ENCODE measurements around the gene CCDC87. TPM values are rescaled to one million over a fixed set of nuclear protein-coding genes. Genes with fewer than 3 reads are reported as not detected.
"Not testable (repeated sequence)": the region's sequence is repeated elsewhere in the genome, so short reads cannot be mapped to it uniquely, and the experiment has no call there.

CCDC87 gene
- total and polyA plus RNA-seq, 2 experiments from 2014 or later, result 0.53 TPM; not detected in 1

DNA sequence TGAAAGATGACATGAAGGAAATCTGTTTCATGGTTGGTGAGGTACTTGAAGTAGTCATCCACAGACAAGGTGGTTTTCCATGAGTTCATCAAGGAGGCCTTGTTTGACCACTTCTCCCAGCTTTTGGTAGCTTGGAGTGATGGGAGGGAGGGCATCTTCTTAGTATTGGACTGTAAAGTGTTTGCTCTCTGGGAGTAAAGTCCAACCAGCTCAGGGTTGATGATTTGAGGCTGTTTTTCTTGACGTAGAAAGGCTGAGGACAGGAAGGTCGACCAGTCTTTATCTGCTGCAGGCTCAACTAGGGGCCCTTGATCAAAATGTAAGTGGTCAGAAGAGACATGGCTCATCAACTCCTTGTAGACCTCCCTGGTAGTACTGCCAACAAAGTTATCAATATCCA lies 1.7 kb downstream of the CCDC87 start:
- WGBS (ENCODE audit: low lambda C conversion rate, missing lambda C conversion rate), result 67% methylated on average over 2 of the region's 2 CpGs
- Histone ChIP-seq H3K4me2 (no peak overlapping the region), H3K27me3 (no peaks in the 10 kb centered on the region), H3K79me2 (peaks cover 27% of the 10 kb centered on the region), H4K20me1 (ENCODE audit: insufficient read depth, poor library complexity, severe bottlenecking) (no peaks in the 10 kb centered on the region), H2AFZ (no peak overlapping the region), H3K27ac (no peak overlapping the region), H3K9me3 (ENCODE audit: low read depth) (no peaks in the 10 kb centered on the region), H3K4me1 (ENCODE audit: insufficient read depth) (peaks cover 15% of the 10 kb centered on the region), H3K9me2 (replicated peaks; ENCODE audit: insufficient read depth) (no peaks in the 10 kb centered on the region), H3K4me3 (no peak overlapping the region), H3K36me3 (replicated peaks; ENCODE audit: insufficient read depth, low read depth) (no peaks in the 10 kb centered on the region)
- DNase-seq (ENCODE audit: low spot score), result no peak
- TF ChIP-seq, protein P1, sequence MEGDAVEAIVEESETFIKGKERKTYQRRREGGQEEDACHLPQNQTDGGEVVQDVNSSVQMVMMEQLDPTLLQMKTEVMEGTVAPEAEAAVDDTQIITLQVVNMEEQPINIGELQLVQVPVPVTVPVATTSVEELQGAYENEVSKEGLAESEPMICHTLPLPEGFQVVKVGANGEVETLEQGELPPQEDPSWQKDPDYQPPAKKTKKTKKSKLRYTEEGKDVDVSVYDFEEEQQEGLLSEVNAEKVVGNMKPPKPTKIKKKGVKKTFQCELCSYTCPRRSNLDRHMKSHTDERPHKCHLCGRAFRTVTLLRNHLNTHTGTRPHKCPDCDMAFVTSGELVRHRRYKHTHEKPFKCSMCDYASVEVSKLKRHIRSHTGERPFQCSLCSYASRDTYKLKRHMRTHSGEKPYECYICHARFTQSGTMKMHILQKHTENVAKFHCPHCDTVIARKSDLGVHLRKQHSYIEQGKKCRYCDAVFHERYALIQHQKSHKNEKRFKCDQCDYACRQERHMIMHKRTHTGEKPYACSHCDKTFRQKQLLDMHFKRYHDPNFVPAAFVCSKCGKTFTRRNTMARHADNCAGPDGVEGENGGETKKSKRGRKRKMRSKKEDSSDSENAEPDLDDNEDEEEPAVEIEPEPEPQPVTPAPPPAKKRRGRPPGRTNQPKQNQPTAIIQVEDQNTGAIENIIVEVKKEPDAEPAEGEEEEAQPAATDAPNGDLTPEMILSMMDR (IDR thresholded peaks at IDR 0.05; ENCODE audit: poor library complexity), result no peak
- TF ChIP-seq EZH2 (IDR thresholded peaks at IDR 0.05; ENCODE audit: borderline replicate concordance) (no peak), EZH2phosphoT487 (IDR thresholded peaks at IDR 0.05; ENCODE audit: low read depth, severe bottlenecking, unreplicated experiment) (no peak)

DNA sequence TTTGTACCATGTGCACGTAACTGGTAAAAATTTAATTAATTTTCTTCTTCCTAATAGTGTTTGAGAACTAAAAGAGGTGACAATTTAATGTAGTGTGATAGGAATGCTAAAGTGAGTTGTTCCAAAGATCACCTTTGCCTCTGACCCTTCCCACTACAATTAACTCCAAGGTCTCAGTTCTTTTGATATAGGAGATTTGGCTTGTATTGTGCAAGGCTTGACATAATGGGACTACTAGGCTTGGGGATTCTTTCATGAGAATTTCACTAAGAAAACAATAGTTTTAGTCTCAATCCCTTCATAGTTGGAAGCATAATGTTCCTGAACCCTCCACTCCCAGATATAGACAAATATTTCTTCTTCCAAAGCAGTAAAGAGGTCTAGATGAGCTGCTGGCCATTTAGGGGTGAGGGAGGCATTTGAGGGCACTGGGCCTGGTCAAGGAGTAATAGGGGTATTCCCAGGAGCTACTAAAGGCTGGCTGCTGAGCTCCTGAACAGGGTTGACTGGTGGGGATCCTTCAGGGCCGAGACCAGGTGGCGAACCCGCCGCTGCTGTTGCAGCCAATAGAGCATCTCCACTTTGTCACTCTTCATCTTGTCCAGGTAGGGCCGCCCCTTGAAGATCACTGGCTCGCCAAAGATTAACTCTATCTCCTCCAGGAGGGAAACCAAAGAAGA lies 2.7 kb downstream of the CCDC87 start:
- Histone ChIP-seq H3K4me3 (no peak overlapping the region), H3K79me2 (peaks cover 21% of the 10 kb centered on the region), H3K9me2 (replicated peaks; ENCODE audit: insufficient read depth) (no peaks in the 10 kb centered on the region), H3K4me2 (no peak overlapping the region), H2AFZ (no peak overlapping the region), H3K27ac (no peak overlapping the region), H3K4me1 (ENCODE audit: insufficient read depth) (peaks cover 8% of the 10 kb centered on the region), H3K27me3 (no peaks in the 10 kb centered on the region), H3K9me3 (ENCODE audit: low read depth) (no peaks in the 10 kb centered on the region), H4K20me1 (ENCODE audit: insufficient read depth, poor library complexity, severe bottlenecking) (no peaks in the 10 kb centered on the region), H3K36me3 (replicated peaks; ENCODE audit: insufficient read depth, low read depth) (no peaks in the 10 kb centered on the region)
- 96% methylated on average over 7 of the region's 7 CpGs for WGBS (ENCODE audit: low lambda C conversion rate, missing lambda C conversion rate)
- DNase-seq (ENCODE audit: low spot score), result no peak
- TF ChIP-seq EZH2 (IDR thresholded peaks at IDR 0.05; ENCODE audit: borderline replicate concordance) (no peak), EZH2phosphoT487 (IDR thresholded peaks at IDR 0.05; ENCODE audit: low read depth, severe bottlenecking, unreplicated experiment) (no peak)
- TF ChIP-seq, protein P1 (IDR thresholded peaks at IDR 0.05; ENCODE audit: poor library complexity), result no peak

DNA sequence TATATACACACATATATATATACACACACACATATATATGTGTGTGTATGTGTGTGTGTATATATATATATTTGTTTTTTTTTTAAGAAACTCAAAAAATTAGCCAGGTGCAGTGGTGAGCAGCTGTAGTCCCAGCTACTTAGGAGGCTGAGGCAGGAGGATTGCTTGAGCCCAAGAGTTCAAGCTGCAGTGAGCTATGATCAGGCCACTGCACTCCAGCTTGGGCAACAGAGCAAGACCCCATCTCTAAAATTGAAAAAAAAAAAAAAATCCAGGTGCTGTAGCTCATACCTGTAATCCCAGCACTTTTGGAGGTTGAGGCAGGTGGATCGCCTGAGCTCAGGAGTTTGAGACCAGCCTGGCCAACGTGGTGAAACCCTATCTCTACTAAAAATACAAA lies 3.5 kb downstream of the CCDC87 start:
- not testable (repeated sequence) for H3K4me3 ChIP-seq; H3K36me3 ChIP-seq (replicated peaks; ENCODE audit: insufficient read depth, low read depth); H2AFZ ChIP-seq; DNase-seq (ENCODE audit: low spot score); H3K9me3 ChIP-seq (ENCODE audit: low read depth); H3K4me1 ChIP-seq (ENCODE audit: insufficient read depth); H3K4me2 ChIP-seq; H4K20me1 ChIP-seq (ENCODE audit: insufficient read depth, poor library complexity, severe bottlenecking); H3K9me2 ChIP-seq (replicated peaks; ENCODE audit: insufficient read depth); H3K27me3 ChIP-seq; H3K27ac ChIP-seq
- 87% methylated on average over 2 of the region's 2 CpGs for WGBS (ENCODE audit: low lambda C conversion rate, missing lambda C conversion rate)
- peaks cover 20% of the 10 kb centered on the region for H3K79me2 ChIP-seq

DNA sequence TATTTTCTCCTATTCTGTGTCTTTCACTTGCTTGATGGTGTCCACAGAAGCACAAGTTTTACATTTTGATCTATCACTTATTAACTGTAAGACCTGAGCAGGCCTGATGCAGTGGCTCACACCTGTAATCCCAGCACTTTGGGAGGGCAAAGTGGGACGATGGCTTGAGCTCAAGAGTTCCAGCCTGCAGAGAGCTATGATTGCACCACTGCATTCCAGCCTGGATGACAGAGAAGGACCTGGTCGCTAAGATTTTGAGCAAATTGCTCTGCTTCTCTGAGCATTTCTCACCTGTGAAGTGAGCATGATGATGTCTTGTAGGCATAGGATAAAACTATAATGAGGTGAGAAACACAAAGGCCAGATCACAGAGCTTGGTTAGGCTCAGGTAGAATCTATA lies 6.7 kb downstream of the CCDC87 start:
- Histone ChIP-seq H3K27me3 (no peaks in the 10 kb centered on the region), H3K27ac (no peak overlapping the region), H3K79me2 (no peaks in the 10 kb centered on the region)

DNA sequence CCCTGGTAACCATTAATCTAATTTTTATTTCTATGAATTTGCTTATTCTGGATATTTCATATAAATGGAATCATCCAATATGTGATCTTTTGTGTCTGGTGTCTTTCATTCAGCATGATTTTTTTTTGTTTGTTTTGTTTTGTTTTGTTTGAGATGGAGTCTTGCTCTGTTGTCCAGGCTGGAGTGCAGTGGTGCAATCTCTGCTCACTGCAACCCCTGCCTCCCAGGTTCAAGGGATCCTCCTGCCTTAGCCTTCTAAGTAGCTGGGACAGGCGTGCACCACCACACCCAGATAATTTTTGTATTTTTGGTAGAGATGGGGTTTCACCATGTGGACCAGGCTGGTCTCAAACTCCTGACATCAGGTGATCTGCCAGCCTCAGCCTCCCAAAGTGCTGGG lies 7.4 kb downstream of the CCDC87 start:
- not testable (repeated sequence) for H4K20me1 ChIP-seq (ENCODE audit: insufficient read depth, poor library complexity, severe bottlenecking)
- WGBS (ENCODE audit: low lambda C conversion rate, missing lambda C conversion rate), result 100% methylated on average over 1 of the region's 1 CpG

More for the DNA sequence above, 6.7 kb downstream of the CCDC87 start:
- H3K36me3 ChIP-seq (replicated peaks; ENCODE audit: insufficient read depth, low read depth), result no peaks in the 10 kb centered on the region
- H4K20me1 ChIP-seq (ENCODE audit: insufficient read depth, poor library complexity, severe bottlenecking), result no peaks in the 10 kb centered on the region
- DNase-seq (ENCODE audit: low spot score), result no peak
- no peaks in the 10 kb centered on the region for H3K4me1 ChIP-seq (ENCODE audit: insufficient read depth)
- no peak overlapping the region for H3K4me2 ChIP-seq
- H3K9me2 ChIP-seq (replicated peaks; ENCODE audit: insufficient read depth), result no peaks in the 10 kb centered on the region
- no peaks in the 10 kb centered on the region for H3K9me3 ChIP-seq (ENCODE audit: low read depth)
- no peak overlapping the region for H2AFZ ChIP-seq
- H3K4me3 ChIP-seq, result no peak overlapping the region
- 44% methylated on average over 2 of the region's 2 CpGs for WGBS (ENCODE audit: low lambda C conversion rate, missing lambda C conversion rate)
- TF ChIP-seq, protein P1 (IDR thresholded peaks at IDR 0.05; ENCODE audit: poor library complexity), result no peak
- no peak for TF ChIP-seq EZH2 (IDR thresholded peaks at IDR 0.05; ENCODE audit: borderline replicate concordance)
- TF ChIP-seq EZH2phosphoT487 (IDR thresholded peaks at IDR 0.05; ENCODE audit: low read depth, severe bottlenecking, unreplicated experiment), result no peak

DNA sequence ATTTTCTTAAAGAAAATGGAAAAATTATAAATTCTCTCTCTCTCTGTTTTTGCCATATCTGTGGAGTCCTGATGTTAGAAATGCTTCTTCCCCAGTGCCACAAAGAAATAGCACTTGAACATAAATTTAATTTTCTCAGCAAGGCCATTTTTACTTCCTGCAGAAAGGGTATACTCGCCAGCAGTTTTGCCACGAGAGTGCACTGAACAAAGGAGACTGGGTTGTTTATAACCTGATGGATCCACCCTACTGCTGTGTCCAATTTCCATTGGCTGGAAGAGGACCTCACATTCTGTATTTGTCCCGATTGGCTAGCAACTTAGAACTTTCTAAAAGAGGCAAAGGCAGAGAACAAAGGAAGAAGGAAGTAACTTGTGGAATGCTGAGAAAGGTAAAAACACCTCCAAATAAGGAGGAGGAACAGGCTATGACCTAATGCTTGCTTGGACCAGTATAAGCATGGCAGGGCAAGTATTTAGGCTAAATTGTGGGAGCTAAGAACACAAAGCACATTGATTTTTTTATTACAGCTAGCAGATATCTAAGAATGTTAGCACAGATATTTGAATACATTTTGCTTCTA lies 10.2 kb downstream of the CCDC87 start:
- not testable (repeated sequence) for H3K27me3 ChIP-seq; H3K9me2 ChIP-seq (replicated peaks; ENCODE audit: insufficient read depth); H3K4me3 ChIP-seq; H3K4me1 ChIP-seq (ENCODE audit: insufficient read depth); DNase-seq (ENCODE audit: low spot score); H3K4me2 ChIP-seq; H3K79me2 ChIP-seq; H3K9me3 ChIP-seq (ENCODE audit: low read depth); H4K20me1 ChIP-seq (ENCODE audit: insufficient read depth, poor library complexity, severe bottlenecking); H2AFZ ChIP-seq; H3K36me3 ChIP-seq (replicated peaks; ENCODE audit: insufficient read depth, low read depth)
- H3K27ac ChIP-seq, result peak overlapping the region; percentile 61
- 37% methylated on average over 3 of the region's 3 CpGs for WGBS (ENCODE audit: low lambda C conversion rate, missing lambda C conversion rate)

More for the DNA sequence above, 7.4 kb downstream of the CCDC87 start:
- H3K79me2 ChIP-seq; H3K4me1 ChIP-seq (ENCODE audit: insufficient read depth); H3K36me3 ChIP-seq (replicated peaks; ENCODE audit: insufficient read depth, low read depth); H3K4me2 ChIP-seq; H3K9me3 ChIP-seq (ENCODE audit: low read depth); H3K9me2 ChIP-seq (replicated peaks; ENCODE audit: insufficient read depth); H2AFZ ChIP-seq; DNase-seq (ENCODE audit: low spot score); H3K27me3 ChIP-seq; H3K27ac ChIP-seq; H3K4me3 ChIP-seq: not testable (repeated sequence)

Measured in hepatocyte (in vitro differentiated cells).